AG04450 (cell line): ENCODE measurements around the gene SNRNP200. TPM values are rescaled to one million over a fixed set of nuclear protein-coding genes. Genes with fewer than 3 reads are reported as not detected.

ENCODE experiments used
- CTCF ChIA-PET: fragments of 300-600, 350-600 bp; formaldehyde crosslinking; extraction: SDS; loops from one replicate; lab custom pipeline; 2022; ENCODE audit warnings: antibody characterized with exemption, inconsistent platforms; lab: Charles Lee
- POLR2A ChIA-PET: fragments of 350-600 bp; formaldehyde crosslinking; extraction: SDS; loops from one replicate; lab custom pipeline; 2021; ENCODE audit warnings: antibody characterized with exemption, inconsistent platforms; lab: Yijun Ruan, JAX
- DNase-seq: peaks from one replicate; pipeline ENCODE4 v3.0.0-alpha.2; 2011; ENCODE audit warnings: low read depth, low spot score
- H3K27ac ChIP-seq: one replicate; pipeline ENCODE4 v1.5.1; 2012; ENCODE audit warnings: low read depth, low read length, control low read depth
- H3K27me3 ChIP-seq: one replicate; pipeline ENCODE4 v1.6.0; 2012; ENCODE audit warnings: low read length; ENCODE audit not compliant: control insufficient read depth, insufficient read depth
- H3K4me3 ChIP-seq: 2 replicates; pipeline ENCODE4 v1.5.1; 2011; ENCODE audit warnings: mild to moderate bottlenecking, low read depth, low read length, control low read depth
- H3K9me3 ChIP-seq: 2 replicates; pipeline ENCODE4 v1.5.1; 2012; ENCODE audit warnings: low read length; ENCODE audit not compliant: control insufficient read depth, insufficient read depth
- CTCF ChIP-seq: IDR thresholded peaks from 2 replicates; pipeline ENCODE4 v1.5.1; 2011; ENCODE audit warnings: low read depth, low read length, control low read depth, inconsistent platforms
- polyA plus RNA-seq: library from polyadenylated mRNA; depleted of rRNA; stranded (reverse); fragments of >200 nt; gene quantifications from 2 replicates; pipeline ENCODE4 v1.2.3, GENCODE V29; 2011

Gene SNRNP200
- polyA plus RNA-seq, 1 experiment = 99.0 TPM

DNA sequence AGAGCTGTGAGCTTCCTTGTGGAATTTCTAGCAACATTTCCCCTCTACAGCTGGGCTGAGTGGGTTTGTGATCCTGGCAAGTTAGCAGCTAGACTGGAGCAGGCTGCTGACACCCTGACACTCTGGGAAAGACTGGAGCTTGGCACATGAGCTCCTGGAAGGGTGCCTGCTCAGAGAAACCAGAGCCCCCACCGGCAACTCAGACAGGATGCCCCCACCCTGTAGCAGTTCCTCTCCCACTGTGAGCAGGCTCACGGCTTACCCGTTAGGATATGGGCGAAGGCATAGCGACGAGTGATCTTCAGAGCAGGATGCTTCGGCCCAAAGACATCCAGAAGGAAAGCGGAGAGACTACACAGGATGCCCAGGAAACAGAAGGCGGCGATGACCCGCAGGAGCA lies 50.8 kb downstream of the SNRNP200 start:
- ChIA-PET POLR2A (interaction anchor here (1.2 kb wide), 1 partner anchor 46 kb away, joined by 3 read pairs; no protein-coding TSS in a partner anchor), CTCF (no interaction called here)
- no peak for DNase-seq
- H3K9me3 ChIP-seq = no peaks in the 10 kb centered on the region
- no peak for TF ChIP-seq CTCF
- H3K27me3 ChIP-seq = no peaks in the 10 kb centered on the region
- H3K4me3 ChIP-seq = no peak overlapping the region
- H3K27ac ChIP-seq = no peak overlapping the region

DNA sequence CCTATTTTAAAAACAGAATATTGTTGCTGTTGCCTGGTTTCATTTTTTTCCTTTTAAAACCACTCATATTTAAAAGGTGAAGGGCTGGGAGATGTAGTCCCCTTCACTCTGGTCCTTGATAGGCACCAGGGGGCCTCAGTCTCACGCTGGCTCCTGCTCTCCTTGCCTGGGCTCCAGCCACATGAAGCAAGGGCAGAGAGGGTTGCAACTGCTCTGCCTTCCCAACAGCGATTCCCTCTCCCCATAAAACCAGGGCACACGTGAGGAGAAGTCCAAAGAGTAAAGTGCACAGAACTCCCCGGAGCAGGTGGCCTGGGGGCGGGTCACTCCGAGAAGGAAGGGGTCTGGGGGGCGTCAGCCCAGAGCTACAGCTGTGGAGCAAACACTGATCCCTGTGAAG lies 52.3 kb downstream of the SNRNP200 start:
- H3K27ac ChIP-seq = no peak overlapping the region
- CTCF ChIA-PET = no interaction called here
- H3K27me3 ChIP-seq = no peaks in the 10 kb centered on the region
- H3K4me3 ChIP-seq = no peak overlapping the region
- no peaks in the 10 kb centered on the region for H3K9me3 ChIP-seq
- DNase-seq = no peak
- POLR2A ChIA-PET = no interaction called here
- no peak for TF ChIP-seq CTCF

DNA sequence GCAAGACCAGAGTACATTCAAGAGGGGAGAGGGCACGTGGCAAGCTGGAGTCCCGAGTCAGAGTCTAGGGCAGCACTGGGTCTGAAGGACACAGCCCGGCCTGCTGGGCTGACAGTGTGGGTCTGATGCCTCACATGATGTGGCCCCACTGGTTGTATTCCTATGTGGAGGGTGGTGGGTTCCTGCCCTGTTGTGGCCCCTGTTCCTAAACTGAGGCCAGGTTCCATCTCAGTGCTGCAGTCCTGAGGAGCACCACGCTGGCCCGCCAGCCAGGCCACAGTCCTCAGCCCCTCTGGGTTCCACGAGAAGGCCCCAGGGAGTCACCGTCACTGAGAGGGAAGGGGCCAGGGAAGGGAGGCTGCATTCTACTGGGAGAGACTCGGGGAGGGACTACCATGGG lies 52.8 kb downstream of the SNRNP200 start:
- no peak for DNase-seq
- POLR2A ChIA-PET = interaction anchor here (1.9 kb wide), 1 partner anchor 45 kb away, joined by 6 read pairs; the partner anchor contains the start of gene STARD7
- no peak for TF ChIP-seq CTCF
- Histone ChIP-seq H3K4me3 (no peak overlapping the region), H3K9me3 (no peaks in the 10 kb centered on the region), H3K27ac (no peak overlapping the region), H3K27me3 (no peaks in the 10 kb centered on the region)
- CTCF ChIA-PET = no interaction called here

DNA sequence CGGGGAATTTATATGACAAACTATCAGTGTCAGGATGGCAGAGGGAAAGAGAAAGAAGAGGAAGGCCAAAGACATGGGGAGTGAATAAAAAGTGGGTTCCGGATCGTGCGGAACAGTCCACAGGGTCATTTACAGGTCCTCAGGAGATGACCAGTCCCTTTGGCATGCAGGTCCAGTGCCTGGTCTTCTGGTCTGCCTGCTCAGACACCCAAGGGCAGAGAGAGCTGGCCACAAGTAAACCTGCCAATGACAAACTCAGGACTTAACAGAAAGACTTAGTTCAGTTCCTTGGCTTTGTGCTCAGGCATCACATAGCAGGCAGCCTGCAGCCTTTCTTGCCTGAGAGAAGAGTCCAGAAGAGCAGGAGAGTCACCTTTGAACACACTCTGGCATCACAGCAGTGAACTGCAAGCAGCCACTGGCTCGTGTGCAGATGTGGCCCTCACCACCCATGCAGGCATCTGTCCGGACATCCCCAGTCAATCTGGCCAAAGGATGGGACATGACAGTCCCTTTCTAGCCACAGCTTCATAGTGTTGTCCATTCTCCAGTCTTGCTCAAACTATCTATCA lies 53.5 kb downstream of the SNRNP200 start:
- DNase-seq = peak; percentile 85
- Histone ChIP-seq H3K4me3 (no peak overlapping the region), H3K27me3 (no peaks in the 10 kb centered on the region), H3K27ac (peak overlapping the region; percentile 68), H3K9me3 (no peaks in the 10 kb centered on the region)
- POLR2A ChIA-PET = interaction anchor here (0.6 to 1.9 kb wide), 2 partner anchors 44 to 56 kb away, joined by 6 read pairs; partner anchors contain the start of gene STARD7
- CTCF ChIA-PET = no interaction called here
- TF ChIP-seq CTCF = no peak

DNA sequence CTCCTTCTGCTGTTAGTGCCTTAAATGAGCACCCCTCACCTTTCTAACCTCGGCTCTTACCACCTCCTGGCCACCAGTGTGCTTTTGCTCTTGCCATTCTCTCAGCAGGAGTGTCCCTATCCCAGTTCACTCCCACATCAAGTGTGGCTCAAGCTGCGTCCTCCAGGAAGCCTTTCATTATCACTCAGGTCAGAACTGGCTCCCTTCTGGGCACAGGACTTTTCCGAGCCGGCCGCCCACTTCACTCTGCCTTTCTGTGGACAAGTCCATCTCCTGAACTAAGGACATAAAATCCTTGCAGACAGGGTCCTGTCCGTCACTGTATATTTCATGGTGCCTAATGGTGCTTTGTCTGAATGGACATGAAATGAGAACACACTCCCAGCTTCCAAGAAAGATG lies 55.2 kb downstream of the SNRNP200 start:
- ChIA-PET CTCF (no interaction called here), POLR2A (interaction anchor here (1.4 kb wide), 1 partner anchor 10 kb away, joined by 5 read pairs; no protein-coding TSS in a partner anchor)
- H3K27ac ChIP-seq = no peak overlapping the region

More for the DNA sequence above, 55.2 kb downstream of the SNRNP200 start:
- Histone ChIP-seq H3K27me3 (no peaks in the 10 kb centered on the region), H3K9me3 (0 out of 2 replicates have a peak, but pooled peaks cover 4% of the 10 kb centered on the region), H3K4me3 (no peak overlapping the region)
- TF ChIP-seq CTCF = no peak
- no peak for DNase-seq
